Right lung (tissue), 5 donors: Measurements from ENCODE around the gene TBRG1. TPM values are rescaled to one million over a fixed set of nuclear protein-coding genes. Genes with fewer than 3 reads are reported as not detected.
A peak's percentile ranks its signal among the peaks of the same experiment; 100 is the strongest.

ENCODE experiments used
- DNase-seq, 2 donors: peaks; one replicate each; pipeline ENCODE4 v3.0.0-alpha.2; 2013
- polyA plus RNA-seq, 5 donors: library from polyadenylated mRNA; unstranded; fragments of 120-200 nt; gene quantifications; one replicate each; pipeline versions ENCODE4 v1.2.1 to v1.2.3, GENCODE V29; 2013; ENCODE audit warnings: inconsistent platforms in 1 of 5, low replicate concordance in 1 of 5; ENCODE audit not compliant: insufficient read length in 5 of 5, insufficient read depth in 1 of 5

The TBRG1 gene
- polyA plus RNA-seq, 5 donors: 34.8 to 38.9 (median 38.3) TPM

GRCh38 chr11:124658501-124658900 is 35.8 kb downstream of the TBRG1 start:
- DNase-seq: no peak

GRCh38 chr11:124658986-124659385 is 36.3 kb downstream of the TBRG1 start:
- DNase-seq: no peak

GRCh38 chr11:124661553-124661952 is 38.9 kb downstream of the TBRG1 start:
- no peak for DNase-seq

DNA sequence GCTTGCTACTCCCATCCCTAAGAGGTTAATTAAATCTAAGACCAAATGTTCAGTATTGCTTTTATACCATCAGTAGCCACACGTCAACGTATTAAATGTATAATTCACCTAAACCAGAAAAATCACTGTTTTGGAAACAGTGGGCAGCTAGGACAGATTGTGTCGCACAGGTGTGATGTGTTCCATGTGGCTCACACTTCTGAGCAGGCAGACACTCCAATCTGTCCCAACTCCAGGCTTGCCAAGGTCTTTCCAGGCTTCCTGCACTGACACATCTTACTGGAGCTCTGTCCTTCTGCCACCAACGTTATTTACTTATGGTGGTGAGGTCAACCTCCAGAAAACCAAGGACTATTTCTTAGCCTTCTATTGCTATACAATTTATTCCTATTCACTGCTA is 39.4 kb downstream of the TBRG1 start:
- no peak for DNase-seq

GRCh38 chr11:124663861-124664260 is 41.2 kb downstream of the TBRG1 start:
- no peak for DNase-seq

GRCh38 chr11:124667601-124668000 is 44.9 kb downstream of the TBRG1 start:
- DNase-seq: no peak

DNA sequence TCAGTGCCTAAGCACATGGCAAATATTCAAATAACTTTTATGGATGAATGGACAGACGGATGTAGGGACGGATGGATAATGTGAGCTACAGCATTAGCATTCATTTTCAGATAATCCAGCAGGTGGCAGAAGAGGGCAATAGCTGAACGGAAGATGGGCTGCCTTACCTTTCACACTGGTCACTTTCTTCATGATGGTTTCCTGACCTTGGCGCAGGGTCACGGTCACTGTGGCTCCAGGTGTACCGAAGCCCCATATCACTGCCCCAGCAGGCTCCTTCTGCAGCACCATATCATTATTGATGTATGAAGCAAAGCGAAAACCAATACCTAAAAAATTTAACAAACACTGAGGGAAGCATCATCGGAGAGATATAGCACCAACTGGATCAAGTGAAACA is 46.5 kb downstream of the TBRG1 start:
- peak in 1 of 2 donors; percentile 55 for DNase-seq

GRCh38 chr11:124670732-124671131 is 48.1 kb downstream of the TBRG1 start:
- DNase-seq: no peak

DNA sequence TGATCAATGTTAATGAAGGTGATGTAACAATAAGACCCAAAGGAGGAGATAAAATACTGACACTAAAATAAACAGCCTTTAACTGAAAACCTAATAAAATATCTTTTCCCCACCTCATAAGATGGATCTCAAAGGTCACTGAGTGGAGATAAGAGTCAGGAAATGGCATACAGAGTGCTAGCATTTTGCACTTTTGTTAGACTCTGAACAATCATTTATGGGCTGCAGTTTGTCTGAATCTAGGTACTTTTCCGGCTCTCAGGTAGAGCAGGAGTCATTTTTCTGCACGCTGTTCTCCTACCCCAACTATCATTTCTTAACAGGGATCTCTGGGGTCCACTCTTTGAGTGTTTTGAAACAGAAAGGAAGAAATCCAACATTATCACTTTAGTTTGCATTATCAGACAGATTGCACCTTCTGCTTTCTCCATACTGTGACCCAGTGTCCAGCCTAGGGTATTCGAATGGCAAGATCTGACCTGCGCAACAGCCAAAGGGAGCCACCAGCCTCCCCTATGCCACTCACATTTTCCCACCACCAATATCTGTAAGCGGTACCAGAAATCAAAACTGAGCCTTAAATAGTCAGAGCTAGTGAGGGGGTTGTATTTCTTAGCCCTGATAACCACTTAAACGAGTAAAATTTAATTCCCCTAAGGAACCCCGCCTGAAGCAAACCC is 50.0 kb downstream of the TBRG1 start:
- no peak for DNase-seq

DNA sequence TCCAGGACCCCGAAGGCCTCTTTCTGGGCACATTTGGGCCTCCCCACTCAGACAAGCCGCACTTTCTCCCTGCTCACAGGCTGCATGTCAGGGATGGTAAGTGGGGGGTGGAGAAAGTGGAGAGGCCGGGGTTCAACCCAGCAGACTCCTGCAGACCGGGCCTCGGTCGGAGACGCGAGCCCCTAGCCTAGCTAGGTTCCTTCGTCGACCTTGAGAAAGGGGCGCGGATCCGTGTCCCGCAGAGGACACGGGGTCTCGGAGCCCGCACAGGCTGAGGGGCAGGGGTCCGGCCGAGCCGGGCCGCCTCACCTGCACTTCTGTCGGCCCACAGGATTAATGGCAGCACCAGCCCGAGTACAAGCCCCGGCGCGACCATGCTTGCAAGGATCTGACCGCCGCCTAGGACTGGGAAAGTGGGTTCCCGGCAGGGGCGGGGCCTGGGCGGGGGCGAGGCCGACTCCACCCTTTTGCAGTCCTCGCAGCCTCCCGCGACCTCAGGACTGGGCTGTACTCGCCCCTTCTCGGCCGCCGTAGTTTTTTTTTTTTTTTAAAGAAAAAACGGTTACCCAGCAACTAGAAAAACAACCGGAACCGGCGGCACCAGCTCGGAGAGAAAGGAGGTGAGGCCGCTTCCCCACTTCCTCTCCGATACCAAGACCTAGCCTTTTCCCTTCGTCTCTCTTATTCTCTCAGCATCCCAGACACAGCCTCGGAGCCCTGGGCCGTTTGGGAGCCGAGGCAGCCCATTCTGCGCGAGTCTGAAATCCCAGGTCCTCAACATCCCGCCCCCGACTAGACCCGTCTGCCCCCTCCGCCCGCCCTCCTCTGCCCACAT is 50.9 kb downstream of the TBRG1 start, which contains the start of the genes SIAE and SPA17:
Gene SIAE (minus strand): TSS at position 407 of the 835 bp plus-strand sequence. CDS start 31 bp downstream, at position 376.
Gene SPA17 (plus strand): TSS at position 572 of the 835 bp plus-strand sequence. CDS start 1,361 bp downstream, outside the sequence.
- DNase-seq: peak; percentile 94 to 96

DNA sequence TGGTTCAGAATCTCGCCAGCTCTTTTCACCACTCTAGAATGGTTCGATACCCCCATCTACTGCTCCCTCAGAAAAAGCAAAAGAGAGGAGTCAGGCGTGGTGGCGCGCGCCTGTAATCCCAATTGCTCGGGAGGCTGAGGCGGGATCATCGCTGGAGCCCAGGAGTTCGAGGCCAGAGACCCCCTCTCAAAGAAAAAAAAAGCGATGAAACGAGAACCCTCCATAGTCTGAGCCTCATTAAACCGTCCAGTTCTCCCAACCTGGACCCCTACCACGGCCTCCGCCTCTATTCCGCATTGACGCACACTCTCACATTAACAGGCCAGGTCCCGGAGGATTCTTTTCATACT is 51.5 kb downstream of the TBRG1 start:
- DNase-seq: no peak

GRCh38 chr11:124674571-124674970 is 51.9 kb downstream of the TBRG1 start:
- no peak for DNase-seq

GRCh38 chr11:124676386-124676785 is 53.7 kb downstream of the TBRG1 start:
- peak; percentile 52 to 66 for DNase-seq

- DNase-seq: no peak
Measured at GRCh38 chr11:124678416-124678815, 55.8 kb downstream of the TBRG1 start.

DNA sequence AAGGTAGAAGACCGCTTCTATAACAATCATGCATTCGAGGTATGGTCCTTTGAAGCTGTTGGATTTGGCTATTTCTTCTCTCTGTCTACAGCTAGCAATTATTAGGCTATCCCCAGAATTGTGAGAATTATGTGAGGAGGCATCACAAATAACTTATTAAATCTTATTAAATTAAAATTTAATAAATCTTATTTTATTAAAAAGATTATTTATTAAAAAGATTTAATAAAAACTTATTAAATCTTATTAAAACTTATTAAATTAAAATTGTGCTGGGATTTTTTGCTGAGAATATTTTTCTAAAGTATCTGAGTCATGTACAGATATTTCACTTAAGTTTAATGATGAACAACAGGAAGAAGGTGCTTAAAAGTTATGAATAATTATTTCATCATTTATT is 58.8 kb downstream of the TBRG1 start:
- DNase-seq: no peak

GRCh38 chr11:124682443-124682842 is 59.8 kb downstream of the TBRG1 start:
- no peak for DNase-seq

Other genes starting within 250 kb of the TBRG1 start
- gene OR8B2, start 238.4 kb upstream of the TBRG1 start, polyA plus RNA-seq: not detected
- gene OR8B3, start 223.8 kb upstream of the TBRG1 start, polyA plus RNA-seq: not detected
- not detected for gene OR8B4, start 198.0 kb upstream of the TBRG1 start, polyA plus RNA-seq
- not detected for gene OR8B8, start 177.2 kb upstream of the TBRG1 start, polyA plus RNA-seq
- gene OR8B12, start 79.2 kb upstream of the TBRG1 start, polyA plus RNA-seq: not detected
- gene OR8A1, start 52.9 kb upstream of the TBRG1 start, polyA plus RNA-seq: under 1 TPM in 3 of 5 donors, not detected in 2; 0.03 to 0.06 (median 0.04) TPM
- gene PANX3, start 11.4 kb upstream of the TBRG1 start, polyA plus RNA-seq: under 1 TPM in 1 of 5 donors, not detected in 4; 0.08 TPM
- gene SIAE, start 50.9 kb downstream of the TBRG1 start, polyA plus RNA-seq: 10 to 100 TPM; 13.8 to 17.5 (median 14.7) TPM
- gene SPA17, start 51.0 kb downstream of the TBRG1 start, polyA plus RNA-seq: 10 to 100 TPM; 12.3 to 19.1 (median 15.6) TPM
- gene NRGN, start 117.1 kb downstream of the TBRG1 start, polyA plus RNA-seq: 10 to 100 TPM; 15.8 to 30.2 (median 21.5) TPM
- 10 to 100 TPM; 22.5 to 32.9 (median 28.8) TPM for gene VSIG2, start 129.4 kb downstream of the TBRG1 start, polyA plus RNA-seq
- 100 to 1,000 TPM in 4 of 5 donors, 10 to 100 TPM in 1; 98.1 to 144 (median 116) TPM for gene ESAM, start 139.4 kb downstream of the TBRG1 start, polyA plus RNA-seq
- gene MSANTD2, start 177.5 kb downstream of the TBRG1 start, polyA plus RNA-seq: 10 to 100 TPM; 36.6 to 45.9 (median 40.7) TPM
- gene ROBO3, start 242.6 kb downstream of the TBRG1 start, polyA plus RNA-seq: 10 to 100 TPM; 34.8 to 64.9 (median 47.9) TPM